Measurements from ENCODE around the gene FBXW8. TPM values are rescaled to one million over a fixed set of nuclear protein-coding genes. Genes with fewer than 3 reads are reported as not detected.

FBXW8 gene
- total RNA-seq, 1 donor from 2014 or later, result 5.8 TPM

DNA sequence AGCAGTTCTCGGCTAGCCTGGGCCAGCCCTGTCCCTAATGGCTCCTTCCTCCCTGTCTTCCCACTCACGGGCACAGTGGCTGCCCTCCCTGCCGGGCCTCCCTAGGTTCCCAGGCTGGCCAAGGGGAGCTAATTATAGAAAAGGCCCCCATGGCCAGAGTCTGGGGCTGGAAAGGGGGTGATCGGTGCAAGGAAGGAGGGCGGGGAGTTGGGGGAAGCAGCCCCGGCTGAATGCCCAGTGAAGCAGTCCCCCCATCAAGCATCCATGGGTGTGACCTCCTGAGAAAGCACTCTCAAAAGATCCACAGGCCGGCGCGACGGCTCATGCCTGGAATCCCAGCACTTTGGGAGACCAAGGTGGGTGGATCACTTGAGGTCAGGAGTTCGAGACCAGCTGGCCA, 133.6 kb downstream of the FBXW8 start:
- no peaks in the 10 kb centered on the region for H3K27me3 ChIP-seq (ENCODE audit: control insufficient read depth, insufficient read depth, low read length)
- no peak for FAIRE-seq
- no peak for DNase-seq (ENCODE audit: low read depth)

DNA sequence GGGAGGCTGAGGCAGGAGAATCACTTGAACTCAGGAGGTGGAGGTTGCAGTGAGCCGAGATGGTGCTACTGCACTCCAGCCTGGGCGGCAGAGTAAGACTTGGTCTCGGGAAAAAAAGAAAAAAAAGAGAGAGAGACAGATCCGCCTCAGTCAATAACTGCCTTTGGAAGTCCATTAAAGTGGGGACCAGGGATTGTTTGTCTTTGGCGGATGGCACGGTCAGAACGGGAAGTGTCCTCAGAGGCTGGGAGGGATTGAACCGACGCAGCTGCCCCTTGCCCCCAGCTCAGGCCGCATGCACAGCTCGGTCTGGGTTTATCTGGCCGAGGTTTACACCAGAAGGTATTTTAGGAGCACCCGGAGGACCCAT, 134.0 kb downstream of the FBXW8 start:
- DNase-seq (ENCODE audit: low read depth), result no peak
- TF ChIP-seq, protein P1, sequence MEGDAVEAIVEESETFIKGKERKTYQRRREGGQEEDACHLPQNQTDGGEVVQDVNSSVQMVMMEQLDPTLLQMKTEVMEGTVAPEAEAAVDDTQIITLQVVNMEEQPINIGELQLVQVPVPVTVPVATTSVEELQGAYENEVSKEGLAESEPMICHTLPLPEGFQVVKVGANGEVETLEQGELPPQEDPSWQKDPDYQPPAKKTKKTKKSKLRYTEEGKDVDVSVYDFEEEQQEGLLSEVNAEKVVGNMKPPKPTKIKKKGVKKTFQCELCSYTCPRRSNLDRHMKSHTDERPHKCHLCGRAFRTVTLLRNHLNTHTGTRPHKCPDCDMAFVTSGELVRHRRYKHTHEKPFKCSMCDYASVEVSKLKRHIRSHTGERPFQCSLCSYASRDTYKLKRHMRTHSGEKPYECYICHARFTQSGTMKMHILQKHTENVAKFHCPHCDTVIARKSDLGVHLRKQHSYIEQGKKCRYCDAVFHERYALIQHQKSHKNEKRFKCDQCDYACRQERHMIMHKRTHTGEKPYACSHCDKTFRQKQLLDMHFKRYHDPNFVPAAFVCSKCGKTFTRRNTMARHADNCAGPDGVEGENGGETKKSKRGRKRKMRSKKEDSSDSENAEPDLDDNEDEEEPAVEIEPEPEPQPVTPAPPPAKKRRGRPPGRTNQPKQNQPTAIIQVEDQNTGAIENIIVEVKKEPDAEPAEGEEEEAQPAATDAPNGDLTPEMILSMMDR (IDR thresholded peaks at IDR 0.05; ENCODE audit: insufficient read depth, low read length, severe bottlenecking), result no peak
- H3K4me3 ChIP-seq (ENCODE audit: low read depth, low read length), result no peak overlapping the region
- no peaks in the 10 kb centered on the region for H3K36me3 ChIP-seq (ENCODE audit: control insufficient read depth, insufficient read depth, low read length)
- H3K27me3 ChIP-seq (ENCODE audit: control insufficient read depth, insufficient read depth, low read length), result no peaks in the 10 kb centered on the region
- no peak for FAIRE-seq

More for the DNA sequence above, 133.6 kb downstream of the FBXW8 start:
- TF ChIP-seq, protein P1 (IDR thresholded peaks at IDR 0.05; ENCODE audit: insufficient read depth, low read length, severe bottlenecking), result no peak
- Histone ChIP-seq H3K36me3 (ENCODE audit: control insufficient read depth, insufficient read depth, low read length) (no peaks in the 10 kb centered on the region), H3K4me3 (ENCODE audit: low read depth, low read length) (no peak overlapping the region)

DNA sequence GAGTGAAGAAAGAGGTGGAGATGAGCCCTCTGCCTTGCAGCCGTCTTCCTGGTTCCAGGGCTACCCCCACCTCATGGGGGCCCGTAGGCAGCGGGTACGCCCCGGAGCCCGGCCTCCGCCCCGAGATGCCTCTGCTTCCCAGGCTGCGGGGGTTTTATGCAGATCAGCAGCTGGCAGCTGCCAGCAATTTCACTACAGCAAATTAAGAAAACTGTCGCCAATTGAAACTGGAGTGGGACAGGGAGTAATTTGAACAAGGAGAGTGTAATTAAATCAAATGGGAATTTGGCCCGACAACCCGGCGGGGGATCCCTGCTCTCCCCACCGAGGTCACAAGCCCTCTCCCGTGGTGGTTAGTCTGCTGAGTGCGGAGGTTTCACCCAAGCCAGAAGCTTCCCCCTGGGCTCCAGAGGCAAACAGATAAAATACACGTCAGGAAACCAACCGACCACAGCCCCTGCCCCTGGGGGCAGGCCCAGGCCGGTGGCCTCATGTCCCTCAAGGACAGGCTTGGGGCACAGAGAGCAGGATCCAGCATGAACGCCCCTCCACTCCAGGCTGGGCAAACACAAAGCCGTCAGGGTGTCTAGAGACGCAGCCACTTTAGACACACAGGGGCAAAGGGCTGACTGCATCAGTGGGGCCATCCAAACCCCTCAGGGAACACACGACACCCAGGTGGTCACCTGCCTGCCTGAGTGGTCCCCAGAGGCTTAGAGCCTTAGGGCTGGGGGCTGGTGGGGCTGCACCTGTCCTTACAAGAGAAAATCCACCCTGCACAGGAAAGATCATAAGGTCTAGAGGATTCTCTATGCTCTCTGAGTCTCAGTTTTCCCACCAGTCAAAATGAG, 134.6 kb downstream of the FBXW8 start:
- TF ChIP-seq, protein P1 (IDR thresholded peaks at IDR 0.05; ENCODE audit: insufficient read depth, low read length, severe bottlenecking), result no peak

DNA sequence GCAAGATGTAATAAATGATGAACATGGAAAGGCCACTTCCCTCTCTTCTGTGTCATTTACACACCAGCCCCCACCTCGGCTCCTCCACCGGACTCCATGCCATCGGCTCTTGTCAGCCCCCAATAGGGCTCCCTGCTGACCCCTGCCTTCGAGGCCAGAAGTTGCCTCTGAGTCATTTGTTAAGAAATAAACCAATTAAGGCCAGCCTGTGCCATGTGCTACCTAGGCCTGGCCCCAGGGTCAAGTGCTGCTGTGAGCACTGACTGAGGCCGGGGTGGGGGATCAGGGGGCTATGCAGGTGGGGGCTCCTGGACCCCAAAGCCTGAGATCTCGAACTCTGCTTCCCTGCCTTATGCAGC, 135.2 kb downstream of the FBXW8 start:
- DNase-seq (ENCODE audit: low read depth) (no peak), FAIRE-seq (no peak)
- Histone ChIP-seq H3K36me3 (ENCODE audit: control insufficient read depth, insufficient read depth, low read length) (no peaks in the 10 kb centered on the region), H3K4me3 (ENCODE audit: low read depth, low read length) (no peak overlapping the region), H3K27me3 (ENCODE audit: control insufficient read depth, insufficient read depth, low read length) (no peaks in the 10 kb centered on the region)
- TF ChIP-seq, protein P1 (IDR thresholded peaks at IDR 0.05; ENCODE audit: insufficient read depth, low read length, severe bottlenecking), result no peak

More for the DNA sequence above, 134.6 kb downstream of the FBXW8 start:
- Histone ChIP-seq H3K27me3 (ENCODE audit: control insufficient read depth, insufficient read depth, low read length) (no peaks in the 10 kb centered on the region), H3K4me3 (ENCODE audit: low read depth, low read length) (no peak overlapping the region), H3K36me3 (ENCODE audit: control insufficient read depth, insufficient read depth, low read length) (no peaks in the 10 kb centered on the region)
- FAIRE-seq, result no peak
- DNase-seq (ENCODE audit: low read depth), result no peak

DNA sequence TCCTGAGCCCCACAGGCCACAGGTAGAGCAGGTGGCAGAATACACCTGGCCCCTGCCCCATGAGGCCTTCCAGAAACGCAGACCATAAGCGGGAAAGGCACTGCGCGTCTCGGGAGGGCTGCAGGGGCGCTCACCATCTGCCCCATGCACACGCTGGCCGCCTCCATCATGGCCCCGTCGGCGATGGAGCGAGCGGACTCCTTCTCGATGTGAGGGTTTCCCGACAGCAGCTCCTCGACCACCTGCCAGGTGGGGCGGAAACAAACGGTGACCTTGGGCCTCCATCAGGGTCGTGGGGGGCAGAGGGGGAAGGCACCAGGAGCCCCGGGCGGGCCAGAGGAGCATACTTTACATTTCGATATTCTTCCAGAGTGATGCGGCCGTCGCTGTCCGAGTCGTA, 135.7 kb downstream of the FBXW8 start:
- FAIRE-seq, result no peak
- no peak for DNase-seq (ENCODE audit: low read depth)
- no peaks in the 10 kb centered on the region for H3K36me3 ChIP-seq (ENCODE audit: control insufficient read depth, insufficient read depth, low read length)
- no peak overlapping the region for H3K4me3 ChIP-seq (ENCODE audit: low read depth, low read length)
- TF ChIP-seq, protein P1 (IDR thresholded peaks at IDR 0.05; ENCODE audit: insufficient read depth, low read length, severe bottlenecking), result no peak
- H3K27me3 ChIP-seq (ENCODE audit: control insufficient read depth, insufficient read depth, low read length), result no peaks in the 10 kb centered on the region

Data from bronchial epithelial cell (primary cell).